ENCODE data around the gene SLC7A11.

Gene SLC7A11

DNA sequence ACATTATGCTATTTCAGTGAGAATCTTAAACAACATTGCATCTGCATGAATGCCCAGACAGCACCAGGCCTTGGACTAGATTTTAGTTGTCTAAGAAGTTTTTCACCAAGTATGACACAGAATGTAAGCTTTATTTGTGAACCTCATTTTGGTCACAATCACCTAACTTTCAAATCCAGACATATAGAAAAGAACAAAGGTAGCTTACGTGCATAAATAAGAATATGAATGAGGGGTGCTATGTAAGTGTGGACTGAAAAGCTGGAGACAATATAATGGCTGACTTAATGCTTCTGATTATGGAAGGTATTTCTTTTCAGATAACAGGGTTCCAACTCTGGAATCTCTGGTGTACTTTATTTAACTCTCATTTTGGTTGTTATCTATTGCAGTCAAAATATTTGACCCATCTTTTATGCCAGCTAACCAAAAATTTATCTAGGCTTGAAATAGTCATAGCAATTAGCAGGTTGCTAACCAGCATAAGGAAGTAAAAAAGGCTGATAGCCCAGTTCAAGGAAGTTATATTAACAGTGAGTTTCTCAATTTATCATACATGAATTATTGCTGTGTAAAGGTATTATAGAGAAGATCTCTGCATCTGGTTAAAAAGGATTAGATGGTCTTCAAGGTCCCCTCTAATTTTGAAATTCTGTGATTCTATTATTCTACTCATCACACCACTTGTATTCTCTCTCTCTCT lies 36.5 kb downstream of the SLC7A11 start:
- no peak for DNase-seq (ENCODE audit: low read depth)

DNA sequence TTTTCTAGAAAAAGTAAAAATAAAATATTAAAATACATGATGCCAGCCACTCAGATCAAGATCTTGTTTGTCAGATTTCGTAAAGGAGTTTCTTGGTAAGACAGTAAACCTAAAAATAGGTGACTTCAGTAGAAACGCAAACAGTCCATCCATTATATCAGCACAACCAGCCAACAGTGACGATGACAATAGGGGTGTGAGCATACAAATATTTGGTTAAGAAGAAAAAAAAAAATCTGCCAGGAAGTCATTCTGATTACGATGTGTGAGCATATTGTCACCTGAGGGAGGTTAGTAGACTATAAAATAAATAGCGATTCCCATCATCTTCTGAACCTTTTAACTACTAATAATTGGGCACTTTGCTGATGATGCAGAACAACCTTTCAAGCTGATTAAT lies 37.6 kb downstream of the SLC7A11 start:
- no peak for DNase-seq (ENCODE audit: low read depth)

GRCh38 chr4:138202686-138203085 lies 39.5 kb downstream of the SLC7A11 start:
- DNase-seq (ENCODE audit: low read depth), result no peak

DNA sequence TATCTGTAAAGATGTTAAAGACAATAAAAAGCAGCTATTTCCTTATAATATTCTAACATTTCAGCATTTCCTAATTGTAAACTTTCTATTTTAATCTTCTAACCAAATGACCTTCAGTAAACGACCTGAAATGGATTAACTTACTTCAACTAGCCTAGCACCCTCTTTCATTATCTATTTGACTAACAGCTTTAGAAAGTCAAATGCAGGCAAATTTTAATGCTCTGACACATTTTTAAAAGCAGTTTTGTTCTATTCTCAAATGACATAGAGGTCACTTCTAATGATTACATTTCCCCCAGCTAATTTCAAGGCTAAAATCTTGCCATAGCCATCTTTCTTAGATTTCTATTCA lies 41.9 kb downstream of the SLC7A11 start:
- DNase-seq (ENCODE audit: low read depth), result no peak

DNA sequence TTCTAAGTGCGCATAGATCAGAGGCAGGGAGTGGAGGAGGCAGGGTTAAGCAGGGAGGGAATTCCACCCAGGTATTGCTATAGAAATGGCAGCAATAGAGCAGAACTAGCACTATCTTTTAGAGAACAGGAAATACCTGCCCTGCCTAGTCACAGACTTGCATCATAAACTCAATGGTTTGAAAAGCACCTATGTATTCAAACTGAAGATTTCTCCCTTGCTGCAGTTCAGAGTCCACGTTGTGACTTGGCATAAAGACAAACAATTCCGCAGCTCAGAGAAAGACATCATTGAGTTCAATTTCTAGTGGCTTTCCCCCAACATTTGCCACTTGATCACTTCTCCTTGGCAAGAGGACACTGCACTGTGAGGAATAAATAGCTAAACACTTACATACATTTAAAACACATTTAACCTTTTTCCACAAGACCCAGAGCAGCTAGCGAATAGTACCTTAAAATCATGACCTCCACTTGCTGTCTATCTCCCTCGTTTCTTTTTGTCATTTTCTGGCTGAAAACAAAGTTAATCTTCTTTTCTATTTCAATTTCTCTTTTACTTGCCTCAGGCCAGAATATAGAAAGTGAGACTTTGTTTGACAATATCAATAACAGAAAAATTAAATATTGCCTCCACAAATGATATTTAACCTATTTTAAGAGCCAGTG lies 42.4 kb downstream of the SLC7A11 start:
- DNase-seq (ENCODE audit: low read depth), result no peak

DNA sequence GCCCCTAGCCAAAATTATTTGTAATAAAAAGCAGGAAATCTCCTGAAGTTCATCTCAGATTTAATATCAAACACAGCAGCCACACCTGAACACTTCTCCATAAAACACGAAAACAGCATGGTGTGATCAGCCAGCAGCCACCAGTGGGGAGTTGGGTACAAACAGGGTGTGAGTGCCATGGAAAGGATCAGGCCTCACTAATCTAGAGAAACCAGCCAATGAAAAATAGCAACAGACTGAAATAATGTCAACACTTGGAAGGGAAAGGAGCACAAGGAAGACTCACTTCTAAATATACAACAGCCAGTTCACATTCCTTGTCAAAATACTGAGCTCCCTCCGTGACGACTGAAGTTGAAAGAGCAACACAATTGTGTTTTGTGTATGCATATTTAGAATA lies 46.0 kb downstream of the SLC7A11 start:
- DNase-seq (ENCODE audit: low read depth), result no peak

DNA sequence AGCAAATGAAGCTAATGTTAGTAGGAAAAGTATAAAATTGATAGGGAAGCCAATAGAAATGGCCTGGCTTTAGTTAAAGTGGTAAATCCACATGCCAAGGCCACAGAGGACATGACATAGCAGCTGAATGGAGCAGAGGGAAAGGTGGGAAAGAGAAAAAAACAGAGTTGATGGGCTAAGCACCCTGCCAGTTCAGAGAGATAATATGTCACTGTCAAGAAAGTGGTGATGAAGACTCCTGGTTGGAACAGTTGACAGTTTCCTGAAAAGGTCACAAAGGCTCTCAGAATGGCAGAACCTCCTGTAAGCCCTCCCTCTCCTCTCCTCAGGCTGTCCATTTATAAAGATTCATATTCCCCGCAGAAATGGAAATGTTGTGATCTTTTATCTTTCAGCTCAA lies 48.2 kb downstream of the SLC7A11 start:
- no peak for DNase-seq (ENCODE audit: low read depth)

DNA sequence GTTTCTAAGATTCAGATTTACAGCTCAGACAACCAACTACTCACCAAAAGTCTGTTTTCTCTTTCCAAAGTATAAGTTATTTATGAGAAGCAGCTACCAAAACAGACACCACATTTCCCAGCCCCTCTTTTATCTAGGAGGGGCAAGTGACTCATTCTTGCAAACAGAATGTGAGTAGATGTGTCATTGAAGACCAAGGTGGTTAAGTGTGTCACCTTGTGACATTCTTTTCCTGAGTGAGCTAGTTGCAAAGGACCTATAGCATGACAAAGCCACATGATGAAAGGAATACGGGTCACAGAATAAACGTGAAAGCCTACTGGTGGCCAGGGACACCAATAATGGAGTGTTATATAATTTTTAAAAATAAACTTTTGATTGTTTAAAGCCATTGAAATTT lies 50.0 kb downstream of the SLC7A11 start:
- DNase-seq (ENCODE audit: low read depth), result no peak

GRCh38 chr4:138190452-138190858 lies 51.7 kb downstream of the SLC7A11 start:
- DNase-seq (ENCODE audit: low read depth), result no peak

GRCh38 chr4:138189206-138189605 lies 52.9 kb downstream of the SLC7A11 start:
- DNase-seq (ENCODE audit: low read depth), result no peak

DNA sequence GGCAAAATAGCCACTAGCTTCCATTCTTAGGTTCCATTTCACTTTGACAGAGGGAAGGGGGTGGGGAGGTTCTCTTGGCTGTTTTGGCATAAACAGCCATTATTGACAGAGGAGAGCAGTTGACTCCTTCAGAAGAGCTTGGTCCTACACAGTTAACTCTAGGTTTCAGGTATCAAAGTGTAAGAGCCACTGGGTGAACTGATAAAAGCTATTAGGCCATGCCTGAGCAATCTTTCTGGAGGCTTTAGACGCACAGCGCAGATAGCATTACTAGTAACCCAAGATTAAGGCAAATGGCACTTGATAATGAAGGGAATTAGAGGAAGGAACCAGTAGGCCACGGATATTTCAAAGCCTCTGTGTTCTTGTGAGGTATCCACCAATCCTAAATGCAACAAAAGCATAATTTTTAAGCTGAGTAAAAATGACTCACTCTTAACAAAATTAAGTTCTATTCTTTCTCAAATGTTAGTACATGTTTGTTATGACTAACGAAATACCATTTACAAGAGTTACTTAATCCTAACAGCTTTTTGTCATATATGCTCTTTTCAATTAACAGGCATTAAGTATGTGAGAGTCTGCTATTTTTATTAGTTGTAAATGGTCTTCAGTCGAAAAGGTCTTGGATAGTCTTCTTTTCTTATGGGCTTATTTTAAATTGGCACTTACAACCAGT lies 53.6 kb downstream of the SLC7A11 start:
- DNase-seq (ENCODE audit: low read depth), result no peak

GRCh38 chr4:138185859-138186645 lies 56.1 kb downstream of the SLC7A11 start:
- DNase-seq (ENCODE audit: low read depth), result no peak

DNA sequence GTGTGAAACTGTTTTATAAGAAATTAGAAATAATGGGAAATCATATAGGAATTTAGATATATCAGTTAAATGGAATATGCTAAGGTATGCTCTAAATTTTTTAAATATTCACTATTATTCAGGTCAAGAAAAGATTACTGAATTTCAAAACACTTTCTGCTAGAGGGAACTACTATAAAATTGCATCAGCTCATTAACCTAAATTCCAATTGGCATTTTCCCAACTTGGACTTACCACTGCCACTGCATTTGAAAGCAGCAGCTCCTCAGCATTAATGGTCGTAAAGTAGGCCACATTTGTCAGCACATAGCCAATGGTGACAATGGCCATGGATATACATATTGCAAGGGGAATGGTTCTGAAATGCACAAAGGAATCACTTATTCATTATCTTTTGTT lies 57.3 kb downstream of the SLC7A11 start:
- DNase-seq (ENCODE audit: low read depth), result no peak

GRCh38 chr4:138182838-138183426 lies 59.2 kb downstream of the SLC7A11 start:
- DNase-seq (ENCODE audit: low read depth), result no peak

DNA sequence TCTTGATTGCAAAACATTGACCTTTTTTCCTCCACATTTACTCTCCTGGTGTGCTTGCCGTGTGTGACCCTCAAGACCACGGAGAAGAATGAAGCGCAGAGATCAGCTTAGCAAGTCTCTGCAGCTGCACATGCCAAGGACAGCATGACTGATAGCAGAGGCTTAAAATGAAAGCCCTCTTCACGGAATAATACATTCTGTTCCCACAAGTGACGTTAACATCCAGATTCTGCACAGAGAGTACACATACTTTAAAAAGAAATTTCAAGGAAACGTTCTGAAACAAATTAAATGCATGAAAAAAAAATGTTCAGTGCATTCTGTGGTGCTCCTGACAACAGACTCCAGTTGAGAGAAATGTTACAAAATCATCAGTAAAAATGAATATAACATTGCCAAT lies 60.9 kb downstream of the SLC7A11 start:
- no peak for DNase-seq (ENCODE audit: low read depth)

- no peak for DNase-seq (ENCODE audit: low read depth)
Measured at GRCh38 chr4:138178566-138178965, 63.6 kb downstream of the SLC7A11 start.

- DNase-seq (ENCODE audit: low read depth), result no peak
Measured at GRCh38 chr4:138177278-138177968, 64.7 kb downstream of the SLC7A11 start.

DNA sequence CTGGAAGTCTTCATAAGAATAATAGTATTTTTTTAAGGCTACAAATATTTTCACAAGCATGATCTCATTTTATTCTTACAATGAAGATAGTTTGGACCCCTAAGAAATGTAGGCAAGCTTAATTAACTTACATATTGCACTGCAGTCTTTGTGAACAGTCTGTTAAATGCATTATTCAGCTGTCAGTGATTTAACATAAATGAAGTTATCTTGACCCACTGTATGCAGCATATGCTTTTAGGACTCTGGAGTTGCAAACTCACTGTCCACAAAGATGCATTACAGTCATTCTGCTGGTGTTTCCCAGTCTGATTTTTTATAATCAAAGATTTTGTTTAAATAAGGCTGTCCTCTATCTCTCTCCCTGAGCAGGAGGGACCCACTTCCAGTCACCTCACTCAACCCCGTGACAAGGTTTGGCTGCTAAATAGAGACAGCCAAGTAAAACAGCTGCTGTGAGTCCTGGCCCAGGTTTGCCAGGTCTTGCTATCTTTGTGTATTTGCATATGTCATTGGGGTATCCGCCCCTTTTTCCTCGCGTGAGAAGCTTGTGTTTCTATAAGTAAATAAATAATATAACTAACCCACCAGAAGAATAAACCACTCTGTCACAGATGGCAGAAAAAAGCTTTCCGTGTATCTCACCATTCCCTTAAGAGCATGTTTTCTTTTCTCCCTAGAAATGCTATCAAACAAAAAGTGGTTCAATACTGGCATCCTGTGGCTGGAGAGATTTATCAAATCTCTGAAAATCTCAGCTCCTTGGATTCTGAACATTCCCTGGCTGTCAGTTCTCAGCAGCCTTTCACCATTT lies 67.0 kb downstream of the SLC7A11 start:
- DNase-seq (ENCODE audit: low read depth), result no peak

DNA sequence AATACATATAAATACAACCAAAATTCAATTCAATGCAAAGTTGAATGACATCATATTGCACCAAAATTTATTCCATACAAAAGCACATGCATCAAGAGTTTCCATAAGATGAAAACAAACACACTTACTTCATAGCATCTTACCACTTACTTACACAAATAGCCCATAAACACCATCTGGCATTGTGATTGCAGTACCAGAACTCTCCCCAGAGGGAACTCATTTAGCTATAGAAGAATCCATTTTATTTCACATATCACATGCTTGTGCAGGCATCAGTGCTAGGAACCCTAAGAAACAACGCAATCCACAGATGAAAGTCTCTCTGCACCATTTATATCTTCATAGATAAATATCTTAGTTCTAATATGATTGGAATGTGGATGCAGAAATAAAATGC lies 77.9 kb downstream of the SLC7A11 start:
- DNase-seq (ENCODE audit: low read depth), result no peak

DNA sequence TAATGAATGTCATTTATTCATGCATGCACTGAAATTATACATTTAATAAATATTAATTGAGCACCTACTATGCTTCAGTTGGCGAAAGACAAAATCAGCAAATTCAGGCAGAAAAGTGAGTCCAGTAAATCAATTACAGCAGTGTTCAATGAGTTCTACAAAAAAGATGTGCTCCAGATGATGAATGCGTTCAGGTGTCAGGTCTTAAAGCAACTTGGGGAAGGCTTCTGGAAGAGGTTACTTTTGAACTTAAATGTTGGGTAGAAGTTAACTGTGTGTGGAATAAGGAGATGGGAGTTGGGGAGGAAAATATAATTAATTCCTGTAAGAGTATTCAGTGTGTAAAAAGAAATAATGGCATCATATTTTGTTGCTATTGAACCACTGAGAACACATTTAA lies 79.0 kb downstream of the SLC7A11 start:
- DNase-seq (ENCODE audit: low read depth), result no peak

GRCh38 chr4:138162259-138162658 lies 79.9 kb downstream of the SLC7A11 start:
- no peak for DNase-seq (ENCODE audit: low read depth)

Measured in activated T-cell treated with anti-CD3 and anti-CD28 coated beads for 24 hours (primary cell).